C4-2B (cell line): ENCODE data around the gene TMEM178B.

ENCODE experiments used
- CTCF ChIP-seq: fragments of 450-650 bp; conservative IDR thresholded peaks from 2 replicates; pipeline ENCODE4 v1.5.1; 2017; ENCODE audit warnings: mild to moderate bottlenecking
- ZFX ChIP-seq: fragments of 450-650 bp; IDR thresholded peaks from 2 replicates; pipeline ENCODE4 v1.6.1; 2017

DNA sequence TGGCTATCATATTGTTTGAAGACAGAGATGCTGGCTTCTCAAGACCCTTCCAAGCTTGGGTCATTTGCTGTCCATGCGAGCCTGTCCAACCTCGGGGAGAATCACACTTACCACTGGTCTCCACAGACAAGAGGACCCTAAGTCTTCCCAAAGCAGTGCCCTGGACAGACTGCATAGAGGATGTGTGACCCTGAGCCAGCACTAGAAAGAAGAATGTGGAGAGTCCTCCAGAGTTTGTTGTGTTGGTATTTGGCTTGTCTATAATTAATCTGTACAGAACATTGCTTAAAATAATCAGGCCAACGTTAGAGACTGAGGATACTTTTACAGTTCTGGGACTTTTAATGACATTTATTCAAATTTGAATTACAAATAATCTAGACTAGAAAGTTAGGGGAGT is 212.7 kb downstream of the TMEM178B start:
- TF ChIP-seq CTCF (no peak), ZFX (no peak)
